Tibial artery (tissue), 4 donors: ENCODE data around the gene SLC2A2.

Source experiments
- DNase-seq, 2 donors: peaks; one replicate each; pipeline ENCODE4 v3.0.0-alpha.2; 2019
- H3K27ac ChIP-seq, 2 donors: fragments of 200-600 bp; sonication (generic) in 1 of 2; 1 replicate in 1 of 2; 2 replicates in 1 of 2; pipeline ENCODE4 v1.5.1; 2018 to 2019; ENCODE audit warnings: mild to moderate bottlenecking in 1 of 2
- H3K27me3 ChIP-seq, 2 donors: fragments of 200-600 bp; sonication (generic) in 1 of 2; one replicate each; pipeline versions ENCODE4 v1.5.1 to v1.6.0; 2016 to 2019
- H3K36me3 ChIP-seq, 3 donors: fragments of 200-600 bp; sonication (generic) in 2 of 3; one replicate each; pipeline ENCODE4 v1.5.1; 2016 to 2019; ENCODE audit warnings: mild to moderate bottlenecking in 2 of 3
- H3K4me1 ChIP-seq, 4 donors: fragments of 200-600 bp; sonication (generic) in 2 of 4; 1 replicate in 3 of 4; 2 replicates in 1 of 4; pipeline ENCODE4 v1.5.1; 2016 to 2019
- H3K4me3 ChIP-seq, 2 donors: fragments of 200-600 bp; sonication (generic) in 1 of 2; 1 replicate in 1 of 2; 2 replicates in 1 of 2; pipeline ENCODE4 v1.5.1; 2018 to 2019; ENCODE audit warnings: mild to moderate bottlenecking in 2 of 2
- H3K9me3 ChIP-seq, 3 donors: fragments of 200-600 bp; sonication (generic) in 1 of 3; one replicate each; pipeline ENCODE4 v1.5.1; 2016 to 2019
- intact Hi-C: fragments of 100-400 bp; cut with DNase I; formaldehyde crosslinking; loops from one replicate; pipeline ENCODE4 v1.15.0; 2023; ENCODE audit warnings: low total_unique reads
- TF ChIP-seq, protein P1 (sequence below), 2 experiments: fragments of 200-600 bp in 1 of 2; fragments of 450-650 bp in 1 of 2; IDR thresholded peaks; one replicate each; pipeline ENCODE4 v1.5.1; 2017 to 2019; ENCODE audit warnings: antibody characterized with exemption in 2 of 2, mild to moderate bottlenecking in 1 of 2, moderate library complexity in 1 of 2

SLC2A2 gene

DNA sequence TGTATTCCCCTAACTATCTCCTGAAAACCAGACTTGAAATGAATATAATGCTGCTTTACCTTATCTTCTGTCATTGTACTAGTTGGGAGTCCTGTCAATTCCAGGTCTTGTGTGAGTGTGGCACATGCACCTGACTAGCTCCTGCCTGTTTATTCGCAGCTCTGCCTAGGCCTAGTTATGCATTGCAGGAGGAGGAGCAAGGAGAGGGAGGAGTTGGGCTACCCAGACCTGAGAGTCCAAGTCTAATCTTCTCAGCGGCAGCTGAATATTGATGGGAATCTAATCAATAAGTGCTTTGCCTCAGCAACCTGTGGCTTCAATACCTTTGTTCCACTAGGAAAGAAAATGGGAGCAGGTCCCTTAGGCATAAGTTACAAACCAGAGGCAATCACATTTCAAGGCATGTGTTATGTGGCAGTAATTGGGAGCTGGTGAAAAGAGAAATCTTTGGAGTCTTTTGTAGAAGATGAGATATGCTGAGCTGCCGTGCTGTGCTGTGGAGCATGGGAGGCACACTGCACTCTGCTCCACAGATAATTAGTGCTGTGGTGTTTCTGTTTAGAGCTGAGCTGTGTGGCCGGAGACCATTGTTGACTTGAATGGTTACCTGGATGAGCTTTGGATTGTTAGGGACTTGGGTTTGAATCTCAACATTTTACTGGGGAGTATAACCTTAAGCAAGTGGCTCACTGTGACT, at the start of gene SLC2A2:
Gene SLC2A2, minus strand, starts transcription at position 124 of the 697 bp plus-strand sequence. Its CDS starts 50 bp downstream, at position 74.
- Histone ChIP-seq H3K36me3 (no peaks in the 10 kb centered on the region), H3K27ac (no peak within 1 kb of the TSS), H3K27me3 (no peaks in the 10 kb centered on the region), H3K9me3 (no peaks in the 10 kb centered on the region), H3K4me3 (no peak within 1 kb of the TSS), H3K4me1 (peaks cover 0 to 14% (median 10%) of the 10 kb centered on the region in 4 donors)
- intact Hi-C loops, result no loop called here
- DNase-seq, result no peak
- TF ChIP-seq, protein P1, sequence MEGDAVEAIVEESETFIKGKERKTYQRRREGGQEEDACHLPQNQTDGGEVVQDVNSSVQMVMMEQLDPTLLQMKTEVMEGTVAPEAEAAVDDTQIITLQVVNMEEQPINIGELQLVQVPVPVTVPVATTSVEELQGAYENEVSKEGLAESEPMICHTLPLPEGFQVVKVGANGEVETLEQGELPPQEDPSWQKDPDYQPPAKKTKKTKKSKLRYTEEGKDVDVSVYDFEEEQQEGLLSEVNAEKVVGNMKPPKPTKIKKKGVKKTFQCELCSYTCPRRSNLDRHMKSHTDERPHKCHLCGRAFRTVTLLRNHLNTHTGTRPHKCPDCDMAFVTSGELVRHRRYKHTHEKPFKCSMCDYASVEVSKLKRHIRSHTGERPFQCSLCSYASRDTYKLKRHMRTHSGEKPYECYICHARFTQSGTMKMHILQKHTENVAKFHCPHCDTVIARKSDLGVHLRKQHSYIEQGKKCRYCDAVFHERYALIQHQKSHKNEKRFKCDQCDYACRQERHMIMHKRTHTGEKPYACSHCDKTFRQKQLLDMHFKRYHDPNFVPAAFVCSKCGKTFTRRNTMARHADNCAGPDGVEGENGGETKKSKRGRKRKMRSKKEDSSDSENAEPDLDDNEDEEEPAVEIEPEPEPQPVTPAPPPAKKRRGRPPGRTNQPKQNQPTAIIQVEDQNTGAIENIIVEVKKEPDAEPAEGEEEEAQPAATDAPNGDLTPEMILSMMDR (IDR thresholded peaks at IDR 0.05), result no peak

DNA sequence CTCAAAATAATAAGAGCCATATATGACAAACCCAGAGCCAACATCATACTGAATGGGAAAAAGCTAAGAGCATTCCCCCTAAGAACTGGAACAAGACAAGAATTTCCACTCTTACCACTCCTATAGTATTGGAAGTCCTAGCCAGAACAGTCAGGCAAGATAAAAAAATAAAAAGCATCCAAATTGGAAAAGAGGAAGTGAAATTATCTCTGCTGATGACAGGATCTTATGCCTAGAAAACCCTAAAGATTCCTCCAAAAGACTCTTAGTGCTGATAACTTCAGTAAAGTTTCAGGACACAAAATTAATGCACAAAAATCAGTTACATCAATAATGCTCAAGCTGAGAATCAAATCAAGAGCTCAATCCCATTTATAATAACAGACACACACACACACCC, 45.9 kb upstream of the SLC2A2 start:
- Histone ChIP-seq H3K4me3 (no peak overlapping the region), H3K9me3 (no peaks in the 10 kb centered on the region), H3K4me1 (no peaks in the 10 kb centered on the region), H3K27ac (no peak overlapping the region), H3K36me3 (peaks cover 6 to 22% (median 8%) of the 10 kb centered on the region in 3 donors), H3K27me3 (no peaks in the 10 kb centered on the region)
- TF ChIP-seq, protein P1 (IDR thresholded peaks at IDR 0.05), result no peak
- intact Hi-C loops, result loop anchor here (2.0 kb wide), 1 partner anchor 30 kb away; no protein-coding TSS in a partner anchor
- DNase-seq, result no peak

DNA sequence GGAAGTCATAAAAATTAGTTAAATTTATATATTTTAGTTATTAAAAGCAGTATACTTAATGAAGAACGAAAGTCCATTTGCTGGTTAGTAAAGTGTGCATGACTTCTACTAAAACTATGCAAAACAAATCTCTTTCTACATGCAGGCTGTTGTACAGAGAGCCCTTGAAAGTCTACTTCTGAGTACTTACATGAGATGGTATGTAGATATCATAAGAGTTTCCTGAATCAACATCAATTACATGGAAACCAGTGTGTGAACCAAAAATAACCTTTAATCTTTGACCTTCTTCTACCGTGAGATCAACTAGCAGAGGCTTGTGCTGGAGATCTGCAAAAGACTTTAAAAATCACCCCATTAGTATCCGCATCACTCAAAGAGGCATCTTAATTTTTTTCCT, 42.1 kb upstream of the SLC2A2 start:
- Histone ChIP-seq H3K36me3 (peaks cover 6 to 23% (median 8%) of the 10 kb centered on the region in 3 donors), H3K4me3 (no peak overlapping the region), H3K4me1 (no peaks in the 10 kb centered on the region), H3K9me3 (no peaks in the 10 kb centered on the region), H3K27me3 (no peaks in the 10 kb centered on the region), H3K27ac (no peak overlapping the region)
- intact Hi-C loops, result no loop called here
- DNase-seq, result no peak
- TF ChIP-seq, protein P1 (IDR thresholded peaks at IDR 0.05), result no peak

DNA sequence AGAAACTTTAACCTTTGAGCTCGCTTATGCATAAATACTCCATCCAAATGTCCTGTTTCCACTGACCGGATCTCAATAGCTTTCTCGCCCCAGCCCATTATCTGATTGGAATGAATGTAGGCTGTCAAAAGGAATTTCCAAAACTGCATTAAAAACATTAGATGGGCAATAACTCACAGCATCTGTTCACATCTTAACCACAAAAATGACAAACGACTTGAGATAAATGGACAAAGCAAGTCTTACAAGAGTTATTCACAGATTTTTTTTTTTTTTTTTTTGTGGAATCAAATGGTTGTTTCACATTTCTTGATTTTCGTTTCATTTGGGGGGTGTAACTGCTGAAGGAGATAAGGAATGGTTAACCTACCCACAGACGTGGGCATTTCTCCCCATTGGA, 39.7 kb upstream of the SLC2A2 start:
- Histone ChIP-seq H3K27ac (no peak overlapping the region), H3K4me1 (no peaks in the 10 kb centered on the region), H3K9me3 (no peaks in the 10 kb centered on the region), H3K27me3 (no peaks in the 10 kb centered on the region), H3K36me3 (peaks cover 6 to 23% (median 8%) of the 10 kb centered on the region in 3 donors), H3K4me3 (no peak overlapping the region)
- TF ChIP-seq, protein P1 (IDR thresholded peaks at IDR 0.05), result no peak
- no peak for DNase-seq
- intact Hi-C loops, result no loop called here

DNA sequence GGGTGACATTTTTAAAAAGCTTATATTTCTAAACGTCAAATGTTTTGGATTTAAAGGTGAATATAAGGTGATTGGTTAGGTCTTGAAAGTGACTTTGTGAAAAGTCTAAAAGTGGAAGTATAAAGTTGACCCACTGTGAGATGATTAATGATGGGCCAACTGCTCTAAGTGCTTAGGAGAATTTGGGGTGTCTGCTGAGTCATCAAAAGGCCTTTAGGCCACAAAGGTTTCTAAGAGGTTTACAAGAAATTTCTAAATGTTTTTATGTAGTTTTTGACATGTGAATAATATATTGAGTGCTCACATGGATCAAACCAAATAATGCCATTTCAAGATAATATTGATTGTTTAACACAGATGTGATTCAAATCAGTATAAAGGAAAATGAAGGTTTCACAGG, 39.2 kb upstream of the SLC2A2 start:
- Histone ChIP-seq H3K36me3 (peaks cover 4 to 23% (median 5%) of the 10 kb centered on the region in 3 donors), H3K27ac (no peak overlapping the region), H3K4me3 (no peak overlapping the region), H3K9me3 (no peaks in the 10 kb centered on the region), H3K4me1 (no peaks in the 10 kb centered on the region), H3K27me3 (no peaks in the 10 kb centered on the region)
- TF ChIP-seq, protein P1 (IDR thresholded peaks at IDR 0.05), result no peak
- DNase-seq, result no peak
- intact Hi-C loops, result no loop called here
